Measurements from ENCODE around the gene HS3ST2.

DNA sequence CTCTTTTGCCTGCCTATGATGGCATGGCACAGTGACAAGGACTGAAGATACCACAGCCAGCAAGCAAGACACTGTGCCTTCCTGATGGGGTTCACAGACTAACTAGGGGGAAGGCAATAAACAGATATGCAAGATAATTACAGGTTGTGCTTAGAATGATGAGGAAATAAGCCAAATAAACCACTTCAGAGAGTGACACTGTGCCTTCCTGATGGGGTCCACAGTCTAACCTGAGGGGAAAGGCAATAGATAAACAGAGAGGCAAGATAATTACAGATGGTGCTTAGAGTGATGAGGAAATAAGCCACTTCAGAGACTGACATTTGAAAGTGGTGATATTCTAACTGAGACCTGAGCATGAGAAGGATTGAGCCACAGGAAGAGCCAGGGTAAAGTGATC lies 84.2 kb downstream of the HS3ST2 start:
- TF ChIP-seq POLR2A (IDR thresholded peaks at IDR 0.05) = no peak
- no peak for TF ChIP-seq POLR2AphosphoS5 (IDR thresholded peaks at IDR 0.05)
- no peak for TF ChIP-seq CTCF (IDR thresholded peaks at IDR 0.05 in 8 of 11, conservative IDR thresholded peaks at IDR 0.05 in 3 of 11)

Measured in spleen (tissue), 7 donors.